ENCODE measurements around the gene MASP2.
A peak's percentile ranks its signal among the peaks of the same experiment; 100 is the strongest.
"Not testable (repeated sequence)": the region's sequence is repeated elsewhere in the genome, so short reads cannot be mapped to it uniquely, and the experiment has no call there.

Gene MASP2

GRCh38 chr1:11058595-11059154 lies 11.6 kb upstream of the MASP2 start:
- no peak for DNase-seq (ENCODE audit: low read depth in 2 of 2)

DNA sequence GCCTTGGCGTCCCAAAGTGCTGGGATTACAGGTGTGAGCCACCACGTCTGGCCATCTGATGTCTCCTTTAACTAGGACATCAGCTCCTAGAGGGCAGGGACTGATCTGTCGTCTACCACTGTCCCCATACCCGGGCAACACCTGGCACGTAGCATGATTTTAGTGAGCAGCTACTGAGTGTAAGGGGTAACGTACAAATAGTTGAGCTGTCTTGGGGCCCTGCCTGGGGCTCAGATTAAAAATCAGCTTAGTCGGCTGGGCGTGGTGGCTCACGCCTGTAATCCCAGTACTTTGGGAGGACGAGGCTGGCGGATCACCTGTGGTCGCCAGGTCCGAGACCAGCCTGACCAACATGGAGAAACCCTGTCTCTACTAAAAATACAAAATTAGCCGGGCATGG lies 11.0 kb upstream of the MASP2 start:
- no peak for DNase-seq (ENCODE audit: low read depth in 2 of 2)

DNA sequence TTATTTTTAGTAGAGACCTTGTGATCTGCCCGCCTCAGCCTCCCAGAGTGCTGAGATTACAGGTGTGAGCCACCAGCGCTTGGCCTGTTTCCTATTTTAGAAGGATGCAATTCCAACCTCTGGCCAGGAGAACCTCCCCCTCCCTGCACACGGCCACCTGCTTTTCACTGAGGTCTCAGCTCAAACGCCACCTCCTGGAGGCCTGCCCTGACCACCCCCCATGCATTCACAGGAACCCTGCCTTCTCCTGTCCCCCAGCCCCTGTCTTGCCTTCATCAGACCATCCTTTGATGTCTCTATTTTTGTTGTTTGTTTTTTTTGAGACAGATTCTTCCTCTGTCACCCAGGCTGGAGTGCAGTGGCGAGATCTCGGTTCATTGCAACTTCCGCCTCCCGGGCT lies 10.4 kb upstream of the MASP2 start:
- DNase-seq (ENCODE audit: low read depth in 2 of 2): no peak

- DNase-seq (ENCODE audit: low read depth in 2 of 2): no peak
Measured at GRCh38 chr1:11056504-11056903, 9.5 kb upstream of the MASP2 start.

DNA sequence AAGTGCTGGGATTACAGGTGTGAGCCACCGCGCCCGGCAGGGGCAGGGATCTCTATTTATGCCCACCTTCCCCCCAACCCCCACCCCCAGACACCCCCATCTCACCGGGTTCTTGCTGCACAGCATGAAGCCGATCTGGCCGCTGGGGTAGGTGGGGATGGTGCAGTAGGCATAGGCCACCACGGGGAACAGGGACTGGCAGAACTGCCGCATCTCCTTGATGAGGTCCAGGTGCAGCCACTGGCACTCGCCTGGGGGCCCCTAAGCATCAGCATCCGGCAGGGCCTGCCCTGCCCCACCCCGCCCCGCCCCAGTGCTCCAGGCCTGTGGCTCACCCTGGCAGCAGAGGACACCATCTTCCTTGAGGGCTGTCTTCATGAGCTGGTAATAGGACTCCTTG lies 8.6 kb upstream of the MASP2 start:
- DNase-seq (ENCODE audit: low read depth in 2 of 2): no peak

DNA sequence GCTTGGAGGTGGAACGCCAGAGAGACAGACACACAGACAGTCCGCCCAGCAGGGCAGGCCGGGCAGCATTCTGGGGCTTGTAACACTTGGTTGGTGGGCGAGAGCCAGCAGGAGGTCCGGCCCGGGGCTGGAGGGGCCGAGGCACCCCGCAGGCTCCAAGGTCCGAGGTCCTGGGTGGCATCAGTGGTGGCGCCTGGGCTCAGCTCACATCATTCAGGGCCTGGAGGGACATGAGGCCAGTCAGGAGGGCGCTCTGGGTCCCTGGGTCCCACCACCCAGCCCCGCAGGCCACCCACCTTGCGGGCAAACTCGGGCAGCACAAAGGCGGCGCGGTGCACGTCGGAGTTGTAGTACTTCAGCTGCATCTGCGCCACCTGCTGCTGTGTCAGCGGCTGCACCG lies 7.6 kb upstream of the MASP2 start:
- no peak for DNase-seq (ENCODE audit: low read depth in 2 of 2)

DNA sequence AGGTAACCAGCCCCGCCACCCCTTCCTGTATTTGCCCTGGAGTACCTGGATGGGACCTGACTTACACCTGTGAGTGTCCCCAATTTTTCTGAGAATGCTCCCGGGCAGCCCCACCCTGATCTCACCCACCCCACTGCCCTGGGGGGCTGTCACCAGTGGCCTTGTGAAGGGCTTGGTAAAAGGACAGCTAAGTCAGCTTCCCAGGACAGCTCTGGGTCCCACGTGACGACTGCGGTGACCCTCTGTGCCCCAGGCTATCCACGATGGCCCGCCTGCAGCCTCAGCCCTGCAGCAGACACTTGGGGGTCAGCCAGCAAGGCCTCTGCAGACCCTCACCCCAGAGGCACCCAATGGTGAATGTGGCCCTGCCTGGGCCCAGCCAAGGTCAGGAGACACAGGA lies 7.1 kb upstream of the MASP2 start:
- no peak for DNase-seq (ENCODE audit: low read depth in 2 of 2)

DNA sequence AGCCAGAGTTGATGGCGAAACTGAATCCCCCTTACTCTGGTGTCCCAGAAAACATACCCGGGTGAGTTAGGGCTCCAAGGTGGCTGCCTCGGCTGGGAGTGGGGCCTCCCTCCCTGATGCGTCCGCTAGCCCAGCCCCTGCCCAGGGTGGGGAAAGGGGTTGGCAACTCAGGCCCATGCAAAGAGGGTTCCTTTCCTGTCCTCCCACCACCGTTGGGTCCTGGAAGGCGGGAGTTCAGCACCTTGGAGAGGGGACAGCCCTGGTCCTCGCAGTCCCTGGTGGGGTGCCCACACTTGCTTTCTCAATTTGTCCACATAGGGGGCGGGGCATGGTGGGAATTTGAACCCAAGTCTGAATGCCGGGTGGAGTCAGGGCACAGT lies 6.7 kb upstream of the MASP2 start:
- no peak for DNase-seq (ENCODE audit: low read depth in 2 of 2)

GRCh38 chr1:11052839-11053757 lies 6.1 kb upstream of the MASP2 start:
- peak in 1 of 2 donors; percentile 38 for DNase-seq (ENCODE audit: low read depth in 2 of 2)

DNA sequence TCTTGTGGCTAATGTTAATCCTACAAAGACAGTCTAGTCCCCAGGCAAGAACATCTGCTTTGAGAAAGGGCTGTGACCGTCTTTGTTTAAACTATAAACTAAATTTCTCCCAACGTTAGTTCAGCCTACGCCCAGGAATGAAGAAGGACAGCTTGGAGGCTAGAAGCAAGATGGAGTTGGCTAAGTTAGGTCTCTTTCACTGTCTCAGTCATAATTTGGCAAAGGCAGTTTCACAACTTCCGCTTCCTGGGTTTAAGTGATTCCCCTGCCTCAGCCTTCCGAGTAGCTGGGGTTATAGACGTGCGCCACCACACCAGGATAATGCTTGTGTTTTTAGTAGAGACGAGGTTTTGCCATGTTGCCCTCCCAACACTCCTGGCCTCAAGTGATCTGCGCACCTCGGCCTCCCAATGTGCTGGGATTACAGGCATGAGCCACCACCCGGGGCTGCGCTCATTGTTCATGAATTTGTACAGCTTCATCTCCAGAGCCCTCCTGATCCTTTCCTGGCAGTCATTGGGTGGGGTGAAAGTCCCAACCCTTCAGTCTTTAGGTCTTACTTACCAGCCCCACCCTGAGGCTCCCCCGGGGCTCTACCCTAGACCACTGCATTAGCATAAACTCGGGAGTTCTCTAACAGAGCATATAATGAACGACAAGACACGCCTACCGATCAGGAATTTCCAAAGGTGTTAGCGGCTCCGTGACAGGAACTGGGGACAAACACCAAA lies 4.9 kb upstream of the MASP2 start:
- DNase-seq (ENCODE audit: low read depth in 2 of 2): no peak

DNA sequence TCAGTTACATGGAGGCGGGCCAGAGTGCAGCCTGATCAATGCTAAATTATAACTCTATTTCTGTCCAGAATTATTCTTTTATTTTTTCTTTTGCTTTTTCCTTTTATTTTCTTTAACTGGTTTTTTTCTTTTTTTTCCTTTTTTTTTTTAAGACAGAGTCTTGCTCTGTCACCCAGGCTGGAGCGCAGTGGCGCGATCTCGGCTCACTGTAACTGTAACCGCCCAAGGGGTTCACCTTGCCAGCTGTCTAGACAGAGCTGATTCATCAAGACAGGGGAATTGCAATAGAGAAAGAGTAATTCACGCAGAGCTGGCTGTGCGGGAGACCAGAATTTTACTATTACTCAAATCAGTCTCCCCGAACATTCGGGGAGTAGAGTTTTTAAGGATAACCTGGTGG lies 4.1 kb upstream of the MASP2 start:
- not testable (repeated sequence) for DNase-seq (ENCODE audit: low read depth in 2 of 2)

- no peak for DNase-seq (ENCODE audit: low read depth in 2 of 2)
Measured at GRCh38 chr1:11046270-11046566, 821 bp downstream of the MASP2 start.

DNA sequence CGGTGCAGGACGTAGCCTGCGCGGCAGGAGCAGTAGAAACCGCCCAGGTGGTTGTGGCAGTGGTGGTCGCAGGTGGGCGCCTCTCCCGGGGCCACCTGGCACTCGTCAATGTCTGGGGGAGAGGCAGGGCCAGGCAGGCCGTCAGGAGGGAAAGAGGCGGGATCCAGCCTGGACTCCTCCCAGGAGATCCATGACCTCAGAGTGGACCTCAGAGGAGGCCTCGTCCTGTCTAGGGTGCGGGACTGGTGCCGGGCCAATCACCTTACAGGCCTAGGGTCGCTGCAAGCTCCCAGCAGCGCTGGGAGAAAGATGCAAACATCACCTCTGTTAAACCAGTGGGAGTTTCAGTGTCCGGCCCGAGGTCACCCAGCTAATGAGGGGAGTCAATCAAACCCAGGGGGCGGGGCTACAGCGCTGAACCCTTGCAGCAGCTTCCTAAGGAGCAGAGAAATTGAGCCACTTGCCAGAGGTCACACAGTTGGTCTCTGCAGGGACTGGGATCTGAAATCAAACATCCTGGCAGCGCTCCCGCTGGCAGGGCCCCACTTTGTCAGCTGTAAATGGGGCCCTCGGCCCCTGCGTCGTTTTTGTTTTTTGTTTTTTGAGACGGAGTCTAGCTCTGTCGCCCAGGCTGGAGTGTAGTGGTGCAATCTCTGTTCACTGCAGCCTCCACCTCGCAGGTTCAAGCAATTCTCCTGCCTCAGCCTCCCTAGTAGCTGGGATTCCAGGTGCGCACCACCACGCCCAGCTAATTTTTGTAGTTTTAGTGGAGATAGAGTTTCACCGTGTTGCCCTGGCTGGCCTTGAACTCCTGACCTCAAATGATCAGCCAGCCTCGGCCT lies 1.4 kb downstream of the MASP2 start:
- no peak for DNase-seq (ENCODE audit: low read depth in 2 of 2)

DNA sequence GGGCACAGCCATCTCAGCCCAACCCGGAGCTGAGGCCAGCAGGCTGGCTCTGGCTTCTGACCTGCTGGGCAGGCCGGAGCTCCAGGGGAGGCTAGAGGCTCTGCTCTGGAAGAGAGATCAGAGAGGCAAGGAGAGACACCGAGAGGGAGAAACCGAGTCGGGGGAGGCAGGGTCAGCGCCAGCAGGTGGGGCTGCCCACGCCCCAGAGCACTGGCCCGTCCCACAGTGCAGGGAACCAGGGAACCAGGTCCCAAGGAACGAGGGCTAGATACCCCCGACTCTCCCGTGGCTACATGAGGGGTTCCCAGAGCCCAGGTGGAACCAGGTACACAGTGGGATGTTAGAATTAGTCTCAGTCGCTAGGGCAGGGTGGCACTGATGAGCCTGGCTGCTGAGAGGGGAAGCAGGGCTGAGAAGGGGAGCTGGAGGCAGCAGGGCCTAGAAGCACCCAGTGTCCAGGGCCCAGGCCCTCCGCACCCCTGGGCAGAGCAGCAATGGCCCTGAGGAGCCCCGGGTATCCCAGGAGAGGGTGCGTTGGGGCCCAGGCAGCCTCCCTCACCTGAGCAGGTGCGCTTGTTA lies 2.1 kb downstream of the MASP2 start:
- no peak for DNase-seq (ENCODE audit: low read depth in 2 of 2)

DNA sequence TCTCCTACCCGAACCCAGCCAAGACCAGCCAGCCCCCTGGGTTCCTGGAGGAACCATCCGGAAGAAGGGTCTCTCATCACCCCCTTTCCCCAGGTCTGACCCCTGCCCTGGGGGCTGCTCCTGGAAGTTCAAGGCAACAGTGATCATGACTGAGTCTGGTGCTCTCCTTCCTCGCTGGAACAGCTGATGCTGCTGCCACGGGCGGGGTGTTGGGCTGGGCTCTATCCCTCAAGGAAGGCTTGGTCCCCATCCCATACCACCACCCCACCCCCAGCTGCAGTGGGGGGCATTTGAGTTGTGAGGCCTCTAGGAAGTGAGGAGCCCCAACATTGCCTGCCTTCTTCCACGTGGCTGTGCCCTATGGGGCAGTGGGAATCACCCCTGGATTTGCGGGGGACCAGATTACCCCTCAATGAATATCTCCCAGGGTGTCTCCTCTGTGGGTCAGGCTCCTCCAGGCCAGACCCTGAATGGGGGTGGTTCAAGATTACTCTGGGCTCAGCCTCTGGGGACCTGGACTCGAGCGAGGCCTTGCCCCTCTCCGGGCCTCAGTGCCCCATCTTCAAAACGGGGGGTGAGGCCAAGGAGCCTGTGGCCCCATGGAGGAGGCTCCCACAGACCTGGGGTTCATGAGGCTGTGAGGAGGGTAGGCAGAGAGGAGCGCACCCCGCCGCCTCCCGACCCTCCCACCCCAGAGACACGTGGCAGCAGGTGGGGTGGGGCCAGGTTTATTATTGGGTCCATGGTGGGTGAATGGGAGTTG lies 2.8 kb downstream of the MASP2 start:
- DNase-seq (ENCODE audit: low read depth in 2 of 2): no peak

- DNase-seq (ENCODE audit: low read depth in 2 of 2): no peak
Measured at GRCh38 chr1:11042995-11043874, 3.8 kb downstream of the MASP2 start.

DNA sequence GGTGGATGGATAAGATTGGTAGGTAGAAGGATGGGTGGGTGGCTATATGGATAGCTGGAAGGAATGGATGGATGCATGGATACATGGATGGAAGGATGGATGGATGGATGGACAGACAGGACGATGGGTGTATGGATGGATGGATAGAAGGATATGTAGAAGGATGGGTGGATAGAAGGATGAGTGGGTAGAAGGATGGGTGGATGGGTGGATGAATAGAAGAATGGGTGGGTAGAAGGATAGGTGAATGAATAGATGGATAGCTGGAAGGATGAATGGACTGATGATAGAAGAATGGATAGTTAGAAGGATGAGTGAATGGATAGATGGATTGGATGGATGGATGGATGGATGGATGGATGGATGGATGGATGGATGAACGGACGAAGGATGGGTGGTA lies 5.0 kb downstream of the MASP2 start:
- DNase-seq (ENCODE audit: low read depth in 2 of 2): no peak

DNA sequence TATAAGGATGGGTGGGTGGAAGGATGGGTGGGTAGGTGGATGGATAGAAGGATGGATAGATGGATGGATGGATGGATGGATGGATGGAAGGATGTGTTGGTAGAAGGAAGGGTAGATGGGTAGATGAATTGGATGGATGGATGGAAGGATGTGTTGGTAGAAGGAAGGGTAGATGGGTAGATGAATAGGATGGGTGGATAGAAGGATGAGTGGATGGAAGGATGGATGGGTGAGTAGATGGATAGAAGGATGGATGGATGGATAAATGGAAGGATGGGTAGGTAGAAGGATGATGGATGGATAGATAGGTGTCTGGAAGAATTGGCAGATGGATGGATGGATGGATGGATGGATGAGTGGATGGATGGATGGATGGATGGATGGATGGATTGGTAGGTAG lies 6.0 kb downstream of the MASP2 start:
- DNase-seq (ENCODE audit: low read depth in 2 of 2): no peak

DNA sequence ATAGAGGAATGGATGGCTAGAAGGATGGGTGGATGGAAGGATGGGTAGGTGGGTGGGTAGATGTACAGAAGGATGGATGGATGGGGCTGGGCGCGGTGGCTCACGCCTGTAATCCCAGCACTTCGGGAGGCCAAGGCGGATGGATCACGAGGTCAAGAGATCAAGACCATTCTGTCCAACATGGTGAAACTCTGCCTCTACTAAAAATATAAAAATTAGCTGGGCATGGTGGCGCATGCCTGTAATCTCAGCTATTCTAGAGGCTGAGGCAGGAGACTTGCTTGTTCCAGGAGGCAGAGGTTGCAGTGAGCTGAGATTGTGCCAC lies 7.0 kb downstream of the MASP2 start:
- DNase-seq (ENCODE audit: low read depth in 2 of 2): not testable (repeated sequence)
